Testis (tissue), 2 donors: ENCODE measurements around the gene FUT8.

Experiments used
- POLR2A ChIP-seq: fragments of 450-650 bp; IDR thresholded peaks from one replicate; pipeline ENCODE4 v1.6.1; 2017; ENCODE audit warnings: antibody characterized with exemption, mild to moderate bottlenecking, moderate library complexity
- TF ChIP-seq, protein P1 (sequence below), 3 experiments: fragments of 450-650 bp in 2 of 3; fragments of 200-600 bp in 1 of 3; sonication (generic) in 1 of 3; IDR thresholded peaks; one replicate each; pipeline ENCODE4 v1.5.1; 2016 to 2019; ENCODE audit warnings: antibody characterized with exemption in 3 of 3, mild to moderate bottlenecking in 2 of 3, moderate library complexity in 1 of 3

DNA sequence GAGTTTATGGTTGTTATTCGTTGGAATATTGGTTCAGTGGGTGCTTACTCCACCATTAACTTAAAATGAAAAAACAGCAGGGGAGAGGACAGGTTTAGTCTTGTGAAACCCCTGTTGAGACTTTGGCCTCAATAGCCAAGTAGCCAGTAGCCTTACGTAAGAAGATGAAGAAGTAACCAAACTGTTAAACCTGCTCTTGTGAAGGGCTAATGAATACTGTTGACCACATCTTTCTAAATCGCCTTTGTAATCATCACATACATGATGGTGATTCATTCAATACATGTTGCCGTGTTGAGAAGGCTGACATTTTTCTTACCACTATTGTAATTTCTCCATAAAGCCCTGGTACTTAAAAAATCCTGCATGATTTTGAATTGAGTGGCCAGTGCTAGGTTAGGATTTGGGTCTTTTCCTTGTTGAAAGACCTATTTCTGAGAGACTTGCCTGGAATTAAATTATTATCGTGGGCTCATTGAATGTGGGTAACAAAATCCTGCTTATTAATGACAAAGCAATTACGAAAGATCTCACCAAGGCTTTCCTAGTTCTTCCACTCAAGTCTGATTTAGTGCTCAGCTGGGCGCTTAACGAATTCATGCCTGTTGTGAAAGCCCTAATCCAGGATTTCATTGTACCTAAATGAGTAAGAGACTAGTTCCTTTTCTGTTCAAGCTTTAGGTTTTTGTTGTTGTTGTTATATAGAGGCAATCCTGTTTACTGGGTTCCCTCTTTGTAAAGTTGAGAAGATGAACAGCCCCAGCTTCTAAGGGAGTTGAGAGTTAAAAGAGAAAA is 333.1 kb downstream of the FUT8 start:
- TF ChIP-seq, protein P1, sequence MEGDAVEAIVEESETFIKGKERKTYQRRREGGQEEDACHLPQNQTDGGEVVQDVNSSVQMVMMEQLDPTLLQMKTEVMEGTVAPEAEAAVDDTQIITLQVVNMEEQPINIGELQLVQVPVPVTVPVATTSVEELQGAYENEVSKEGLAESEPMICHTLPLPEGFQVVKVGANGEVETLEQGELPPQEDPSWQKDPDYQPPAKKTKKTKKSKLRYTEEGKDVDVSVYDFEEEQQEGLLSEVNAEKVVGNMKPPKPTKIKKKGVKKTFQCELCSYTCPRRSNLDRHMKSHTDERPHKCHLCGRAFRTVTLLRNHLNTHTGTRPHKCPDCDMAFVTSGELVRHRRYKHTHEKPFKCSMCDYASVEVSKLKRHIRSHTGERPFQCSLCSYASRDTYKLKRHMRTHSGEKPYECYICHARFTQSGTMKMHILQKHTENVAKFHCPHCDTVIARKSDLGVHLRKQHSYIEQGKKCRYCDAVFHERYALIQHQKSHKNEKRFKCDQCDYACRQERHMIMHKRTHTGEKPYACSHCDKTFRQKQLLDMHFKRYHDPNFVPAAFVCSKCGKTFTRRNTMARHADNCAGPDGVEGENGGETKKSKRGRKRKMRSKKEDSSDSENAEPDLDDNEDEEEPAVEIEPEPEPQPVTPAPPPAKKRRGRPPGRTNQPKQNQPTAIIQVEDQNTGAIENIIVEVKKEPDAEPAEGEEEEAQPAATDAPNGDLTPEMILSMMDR (IDR thresholded peaks at IDR 0.05), result no peak
- no peak for TF ChIP-seq POLR2A
